B cell (primary cell): ENCODE results near the gene CCNK.

Source experiments
- CTCF ChIP-seq: fragments of 200-600 bp; IDR thresholded peaks from one replicate; pipeline ENCODE4 v1.8.0; 2022; ENCODE audit warnings: antibody characterized with exemption, mild to moderate bottlenecking
- EZH2 ChIP-seq: IDR thresholded peaks from 2 replicates; pipeline ENCODE4 v1.6.1; 2012; ENCODE audit warnings: borderline replicate concordance, low read depth, mild to moderate bottlenecking, moderate library complexity, low read length; ENCODE audit not compliant: insufficient read depth, poor library complexity, severe bottlenecking

- TF ChIP-seq CTCF (no peak), EZH2 (no peak)
Observed at GRCh38 chr14:99437706-99438105, 43.5 kb upstream of the CCNK start.
